Esophagus muscularis mucosa (tissue), 4 donors: ENCODE data around the gene SND1. TPM values are rescaled to one million over a fixed set of nuclear protein-coding genes. Genes with fewer than 3 reads are reported as not detected.

Source experiments
- DNase-seq: peaks from one replicate; pipeline ENCODE4 v3.0.0-alpha.2; 2017; ENCODE audit errors: extremely low spot score
- H3K27ac ChIP-seq, 4 donors: fragments of 200-600 bp; sonication (generic); replicated peaks in 1 of 4; 1 replicate in 3 of 4; 2 replicates in 1 of 4; pipeline ENCODE4 v1.5.1; 2016 to 2019; ENCODE audit warnings: mild to moderate bottlenecking in 1 of 4
- H3K27me3 ChIP-seq, 4 donors: fragments of 200-600 bp; sonication (generic); one replicate each; pipeline versions ENCODE4 v1.5.1 to v1.6.0; 2016 to 2019
- H3K36me3 ChIP-seq, 4 donors: fragments of 200-600 bp; sonication (generic); one replicate each; pipeline ENCODE4 v1.5.1; 2016 to 2019
- H3K4me1 ChIP-seq, 4 donors: fragments of 200-600 bp; sonication (generic); one replicate each; pipeline ENCODE4 v1.5.1; 2016 to 2019
- H3K4me3 ChIP-seq, 4 donors: fragments of 200-600 bp; sonication (generic); 1 replicate in 2 of 4; 2 replicates in 2 of 4; pipeline ENCODE4 v1.5.1; 2016 to 2019; ENCODE audit warnings: mild to moderate bottlenecking in 4 of 4, moderate library complexity in 1 of 4
- H3K9me3 ChIP-seq, 4 donors: fragments of 200-600 bp; sonication (generic); 1 replicate in 3 of 4; 2 replicates in 1 of 4; pipeline ENCODE4 v1.5.1; 2016 to 2019
- EP300 ChIP-seq: sonication (generic); formaldehyde crosslinking; IDR thresholded peaks from one replicate; pipeline ENCODE4 v1.6.1; 2017; ENCODE audit warnings: antibody characterized with exemption
- POLR2A ChIP-seq: fragments of 450-650 bp; IDR thresholded peaks from one replicate; pipeline ENCODE4 v1.6.1; 2017; ENCODE audit warnings: antibody characterized with exemption, moderate library complexity, mild to moderate bottlenecking, low read depth
- POLR2AphosphoS5 ChIP-seq, 2 donors: sonication (generic); formaldehyde crosslinking; IDR thresholded peaks; one replicate each; pipeline ENCODE4 v1.6.1; 2017; ENCODE audit warnings: antibody characterized with exemption in 2 of 2
- WGBS: methylation state at CpG from one replicate; pipeline ENCODE4 v1.1.5; 2018; 5-methylcytosine and 5-hydroxymethylcytosine counted together
- intact Hi-C: fragments of 100-400 bp; cut with DNase I; formaldehyde crosslinking; loops from one replicate; pipeline ENCODE4 v1.15.1; 2023
- total RNA-seq, 4 donors: library from RNA; depleted of rRNA; stranded (reverse); fragments of >200 nt; gene quantifications; one replicate each; pipeline versions ENCODE4 v1.1.0 to v1.2.1, GENCODE V29; 2016
- TF ChIP-seq, protein P1 (sequence below), 3 experiments: fragments of 200-600 bp in 2 of 3; fragments of 450-650 bp in 1 of 3; sonication (generic) in 2 of 3; IDR thresholded peaks; one replicate each; pipeline ENCODE4 v1.5.1; 2017 to 2019; ENCODE audit warnings: antibody characterized with exemption in 3 of 3, mild to moderate bottlenecking in 2 of 3, moderate library complexity in 1 of 3

The SND1 gene
- total RNA-seq, 4 donors from 2014 or later = 71.4 to 91.2 (median 81.3) TPM

DNA sequence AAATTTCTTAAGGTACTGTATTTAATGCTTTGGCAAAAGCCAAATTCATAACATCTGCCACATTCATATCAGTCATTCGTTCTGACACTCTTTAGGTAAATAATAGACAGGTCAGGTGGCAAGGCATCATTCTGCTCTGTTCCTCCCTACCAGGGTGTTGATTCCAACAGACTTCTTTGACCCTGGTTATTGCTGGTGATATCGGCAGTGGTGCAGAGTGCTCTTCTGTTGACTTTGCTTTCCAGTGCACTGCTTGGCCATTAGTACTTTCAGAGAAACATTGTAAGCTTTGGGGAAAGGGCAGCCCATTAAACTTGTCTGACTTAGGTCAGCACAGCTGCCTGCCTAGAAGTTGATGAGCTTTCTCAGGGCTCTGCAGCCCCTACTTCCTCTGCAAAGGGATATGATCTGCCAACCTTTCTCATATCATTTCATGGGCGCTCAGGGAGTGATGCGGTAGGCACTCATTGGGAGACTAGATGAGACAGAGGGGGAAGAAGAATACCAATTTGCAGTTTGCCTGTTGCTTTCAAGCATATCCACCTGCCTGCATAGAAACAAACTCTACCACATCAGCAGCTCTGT, 240.0 kb downstream of the SND1 start:
- intact Hi-C loops = no loop called here
- Histone ChIP-seq H3K36me3 (peaks cover 0 to 24% (median 9%) of the 10 kb centered on the region in 4 donors), H3K27ac (no peak overlapping the region), H3K4me1 (peaks cover 0 to 21% (median 6%) of the 10 kb centered on the region in 4 donors), H3K27me3 (no peaks in the 10 kb centered on the region), H3K4me3 (no peak overlapping the region), H3K9me3 (no peaks in the 10 kb centered on the region)
- DNase-seq = no peak
- 94% methylated on average over 4 of the region's 4 CpGs for WGBS
- TF ChIP-seq, protein P1, sequence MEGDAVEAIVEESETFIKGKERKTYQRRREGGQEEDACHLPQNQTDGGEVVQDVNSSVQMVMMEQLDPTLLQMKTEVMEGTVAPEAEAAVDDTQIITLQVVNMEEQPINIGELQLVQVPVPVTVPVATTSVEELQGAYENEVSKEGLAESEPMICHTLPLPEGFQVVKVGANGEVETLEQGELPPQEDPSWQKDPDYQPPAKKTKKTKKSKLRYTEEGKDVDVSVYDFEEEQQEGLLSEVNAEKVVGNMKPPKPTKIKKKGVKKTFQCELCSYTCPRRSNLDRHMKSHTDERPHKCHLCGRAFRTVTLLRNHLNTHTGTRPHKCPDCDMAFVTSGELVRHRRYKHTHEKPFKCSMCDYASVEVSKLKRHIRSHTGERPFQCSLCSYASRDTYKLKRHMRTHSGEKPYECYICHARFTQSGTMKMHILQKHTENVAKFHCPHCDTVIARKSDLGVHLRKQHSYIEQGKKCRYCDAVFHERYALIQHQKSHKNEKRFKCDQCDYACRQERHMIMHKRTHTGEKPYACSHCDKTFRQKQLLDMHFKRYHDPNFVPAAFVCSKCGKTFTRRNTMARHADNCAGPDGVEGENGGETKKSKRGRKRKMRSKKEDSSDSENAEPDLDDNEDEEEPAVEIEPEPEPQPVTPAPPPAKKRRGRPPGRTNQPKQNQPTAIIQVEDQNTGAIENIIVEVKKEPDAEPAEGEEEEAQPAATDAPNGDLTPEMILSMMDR (IDR thresholded peaks at IDR 0.05) = no peak
- TF ChIP-seq POLR2A = no peak
- TF ChIP-seq POLR2AphosphoS5 (IDR thresholded peaks at IDR 0.05) = no peak
- TF ChIP-seq EP300 = no peak

DNA sequence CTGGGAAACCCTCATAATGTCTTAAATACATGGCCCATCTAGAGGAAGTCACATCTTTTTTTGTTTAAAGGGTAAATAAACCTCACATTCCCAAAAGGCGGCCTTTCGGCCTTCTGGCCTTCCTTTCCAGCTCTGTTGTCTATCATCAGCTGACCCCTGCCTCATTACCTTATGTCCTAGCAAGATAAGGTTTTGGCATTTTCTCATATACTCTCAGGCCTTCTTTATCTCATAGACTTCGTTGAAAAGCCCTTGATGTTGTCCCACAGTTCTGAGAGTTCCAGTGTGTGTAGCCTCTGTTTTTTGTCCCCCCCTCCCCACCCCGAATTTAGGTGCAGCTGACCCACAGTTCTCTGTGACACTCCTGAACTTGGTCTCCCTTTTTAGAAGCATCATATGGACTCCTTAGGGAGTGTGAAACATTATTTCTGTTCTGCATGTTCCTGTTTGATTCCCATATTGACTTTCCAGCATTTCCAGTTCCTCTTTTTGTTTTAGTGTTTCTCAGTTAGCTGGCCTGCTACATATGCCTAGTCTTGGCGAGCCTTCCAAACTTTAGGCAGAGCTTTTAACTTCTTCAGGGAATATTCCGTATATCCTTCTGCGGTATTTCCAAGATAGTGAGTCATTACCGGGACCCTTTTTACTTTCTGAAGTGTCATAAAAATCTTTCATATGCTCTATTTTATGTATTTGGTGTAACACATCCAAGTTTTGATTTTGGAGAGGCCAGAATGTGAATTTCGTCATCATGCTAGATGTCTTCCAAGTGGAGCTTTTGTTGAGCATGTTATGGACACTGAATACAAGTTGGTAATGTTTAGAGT, 240.7 kb downstream of the SND1 start:
- Histone ChIP-seq H3K27me3 (no peaks in the 10 kb centered on the region), H3K9me3 (no peaks in the 10 kb centered on the region), H3K4me3 (no peak overlapping the region), H3K36me3 (peaks cover 0 to 23% (median 6%) of the 10 kb centered on the region in 4 donors), H3K4me1 (peaks cover 0 to 18% (median 6%) of the 10 kb centered on the region in 4 donors), H3K27ac (no peak overlapping the region)
- no peak for DNase-seq
- TF ChIP-seq POLR2AphosphoS5 (IDR thresholded peaks at IDR 0.05) (no peak), POLR2A (no peak), EP300 (no peak)
- TF ChIP-seq, protein P1 (IDR thresholded peaks at IDR 0.05) = no peak
- intact Hi-C loops = no loop called here
- 83% methylated on average over 9 of the region's 9 CpGs for WGBS

DNA sequence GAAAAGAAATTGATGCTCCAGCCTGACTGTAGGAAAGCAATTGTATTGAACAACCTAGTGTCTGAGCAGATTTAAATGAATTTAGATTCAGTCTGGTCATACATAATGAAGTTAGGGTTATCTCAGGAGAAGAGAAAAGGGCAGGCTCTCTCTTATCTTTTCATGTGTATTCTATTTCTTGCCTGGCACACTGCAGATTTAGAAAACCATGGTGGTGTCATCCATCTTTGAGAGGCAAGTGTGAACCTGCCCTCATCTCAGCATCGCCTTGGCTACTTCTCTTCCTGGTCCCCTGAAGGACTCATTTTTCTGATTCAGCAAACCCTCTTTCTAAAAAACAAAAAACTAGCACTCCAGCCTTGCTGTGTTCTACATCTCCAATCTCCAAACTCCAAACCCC, 241.6 kb downstream of the SND1 start:
- DNase-seq = no peak
- Histone ChIP-seq H3K4me1 (peaks cover 0 to 11% (median 1%) of the 10 kb centered on the region in 4 donors), H3K9me3 (no peaks in the 10 kb centered on the region), H3K4me3 (no peak overlapping the region), H3K36me3 (peaks cover 0 to 14% (median 3%) of the 10 kb centered on the region in 4 donors), H3K27ac (no peak overlapping the region), H3K27me3 (no peaks in the 10 kb centered on the region)
- 100% methylated on average over 1 of the region's 1 CpG for WGBS
- intact Hi-C loops = no loop called here
- TF ChIP-seq POLR2AphosphoS5 (IDR thresholded peaks at IDR 0.05) = no peak
- no peak for TF ChIP-seq POLR2A
- TF ChIP-seq, protein P1 (IDR thresholded peaks at IDR 0.05) = no peak
- TF ChIP-seq EP300 = no peak

DNA sequence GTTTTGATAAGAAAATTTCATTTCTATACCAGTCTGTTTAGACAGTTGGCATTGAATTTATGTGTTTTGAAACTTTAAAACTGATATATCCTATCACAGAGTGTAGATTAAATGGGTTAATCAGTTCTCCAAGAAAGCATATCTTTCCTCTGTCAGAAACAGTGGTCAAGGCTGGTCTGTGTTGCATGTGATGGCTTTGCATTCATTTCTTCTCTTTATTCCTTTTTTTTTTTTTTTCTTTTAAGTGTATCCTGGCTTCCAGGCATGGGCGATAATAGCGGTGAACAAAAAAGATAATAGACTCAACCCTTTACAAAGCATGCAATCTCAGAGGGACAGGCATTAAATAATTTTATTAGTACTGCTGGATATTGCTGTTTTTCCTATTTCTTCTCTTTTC, 242.6 kb downstream of the SND1 start:
- WGBS = 100% methylated on average over 2 of the region's 2 CpGs
- Histone ChIP-seq H3K9me3 (no peaks in the 10 kb centered on the region), H3K4me3 (no peak overlapping the region), H3K27ac (no peak overlapping the region), H3K4me1 (peaks cover 0 to 10% (median 0%) of the 10 kb centered on the region in 4 donors), H3K36me3 (peaks cover 0 to 7% (median 0%) of the 10 kb centered on the region in 4 donors), H3K27me3 (no peaks in the 10 kb centered on the region)
- intact Hi-C loops = no loop called here
- DNase-seq = no peak
- TF ChIP-seq POLR2AphosphoS5 (IDR thresholded peaks at IDR 0.05) = no peak
- no peak for TF ChIP-seq POLR2A
- TF ChIP-seq, protein P1 (IDR thresholded peaks at IDR 0.05) = no peak
- no peak for TF ChIP-seq EP300
